ENCODE results near the gene SNTA1. TPM values are rescaled to one million over a fixed set of nuclear protein-coding genes. Genes with fewer than 3 reads are reported as not detected.

The SNTA1 gene
- total RNA-seq, 1 experiment from 2014 or later, result 7.6 TPM

DNA sequence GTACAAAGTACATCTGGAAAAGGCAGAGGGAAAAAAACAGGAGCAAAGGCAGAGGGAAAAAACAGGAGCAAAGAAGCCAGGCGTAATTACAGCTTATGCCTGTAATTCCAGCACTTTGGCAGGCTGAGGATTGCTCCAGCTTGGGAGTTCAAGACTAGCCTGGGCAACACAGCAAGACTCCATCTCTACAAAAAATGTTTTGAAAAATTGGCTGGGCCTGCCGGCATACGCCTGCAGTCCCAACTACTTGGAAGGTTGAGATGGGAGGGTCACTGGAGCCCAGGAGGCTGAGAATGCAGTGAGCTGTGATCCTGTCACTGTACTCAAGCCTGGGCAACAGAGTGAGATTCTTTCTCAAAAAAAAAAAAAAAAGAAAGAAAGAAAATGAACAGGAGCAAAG, 27.3 kb upstream of the SNTA1 start:
- intact Hi-C loops (cut with micrococcal nuclease; ENCODE audit: unreplicated experiment), result no loop called here
- H3K27me3 ChIP-seq (ENCODE audit: insufficient read depth, low read depth), result no peaks in the 10 kb centered on the region
- no peaks in the 10 kb centered on the region for H3K9me3 ChIP-seq (ENCODE audit: insufficient read depth, low read depth)
- H3K36me3 ChIP-seq (ENCODE audit: low read depth), result no peaks in the 10 kb centered on the region
- H3F3A ChIP-seq (ENCODE audit: insufficient read depth, low read depth), result no peaks in the 10 kb centered on the region
- no peak for DNase-seq
- H3K79me2 ChIP-seq (ENCODE audit: low read depth), result no peaks in the 10 kb centered on the region
- no peak overlapping the region for H3K27ac ChIP-seq
- ChIA-PET CTCF (interaction anchor here (0.6 kb wide), 1 partner anchor 710 kb away, joined by 8 read pairs; no protein-coding TSS in a partner anchor), POLR2A (ENCODE audit: unreplicated experiment) (no interaction called here)
- no TSS peak for BruUV-seq (replicated peaks)
- TF ChIP-seq, protein P1, sequence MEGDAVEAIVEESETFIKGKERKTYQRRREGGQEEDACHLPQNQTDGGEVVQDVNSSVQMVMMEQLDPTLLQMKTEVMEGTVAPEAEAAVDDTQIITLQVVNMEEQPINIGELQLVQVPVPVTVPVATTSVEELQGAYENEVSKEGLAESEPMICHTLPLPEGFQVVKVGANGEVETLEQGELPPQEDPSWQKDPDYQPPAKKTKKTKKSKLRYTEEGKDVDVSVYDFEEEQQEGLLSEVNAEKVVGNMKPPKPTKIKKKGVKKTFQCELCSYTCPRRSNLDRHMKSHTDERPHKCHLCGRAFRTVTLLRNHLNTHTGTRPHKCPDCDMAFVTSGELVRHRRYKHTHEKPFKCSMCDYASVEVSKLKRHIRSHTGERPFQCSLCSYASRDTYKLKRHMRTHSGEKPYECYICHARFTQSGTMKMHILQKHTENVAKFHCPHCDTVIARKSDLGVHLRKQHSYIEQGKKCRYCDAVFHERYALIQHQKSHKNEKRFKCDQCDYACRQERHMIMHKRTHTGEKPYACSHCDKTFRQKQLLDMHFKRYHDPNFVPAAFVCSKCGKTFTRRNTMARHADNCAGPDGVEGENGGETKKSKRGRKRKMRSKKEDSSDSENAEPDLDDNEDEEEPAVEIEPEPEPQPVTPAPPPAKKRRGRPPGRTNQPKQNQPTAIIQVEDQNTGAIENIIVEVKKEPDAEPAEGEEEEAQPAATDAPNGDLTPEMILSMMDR (conservative IDR thresholded peaks at IDR 0.05), result no peak
- no peak for TF ChIP-seq EZH2 (IDR thresholded peaks at IDR 0.05; ENCODE audit: low read depth)
- no peak overlapping the region for H3K4me2 ChIP-seq
- no peaks in the 10 kb centered on the region for H4K20me1 ChIP-seq (ENCODE audit: insufficient read depth)
- H3K4me3 ChIP-seq, result no peak overlapping the region
- H2AFZ ChIP-seq, result no peak overlapping the region
- H3K9me2 ChIP-seq (ENCODE audit: insufficient read depth), result no peaks in the 10 kb centered on the region
- no peaks in the 10 kb centered on the region for H3K4me1 ChIP-seq (replicated peaks; ENCODE audit: insufficient read depth)

GRCh38 chr20:33470457-33470856, 26.9 kb upstream of the SNTA1 start:
- H3K36me3 ChIP-seq (ENCODE audit: low read depth), result no peaks in the 10 kb centered on the region
- no peak overlapping the region for H3K27ac ChIP-seq
- no peak overlapping the region for H2AFZ ChIP-seq
- no peak overlapping the region for H3K4me2 ChIP-seq
- no peak overlapping the region for H3K4me3 ChIP-seq
- no peaks in the 10 kb centered on the region for H4K20me1 ChIP-seq (ENCODE audit: insufficient read depth)
- H3F3A ChIP-seq (ENCODE audit: insufficient read depth, low read depth), result no peaks in the 10 kb centered on the region
- no TSS peak for BruUV-seq (replicated peaks)
- no peaks in the 10 kb centered on the region for H3K9me3 ChIP-seq (ENCODE audit: insufficient read depth, low read depth)
- no peaks in the 10 kb centered on the region for H3K79me2 ChIP-seq (ENCODE audit: low read depth)
- no peak for TF ChIP-seq EZH2 (IDR thresholded peaks at IDR 0.05; ENCODE audit: low read depth)
- TF ChIP-seq, protein P1 (conservative IDR thresholded peaks at IDR 0.05), result no peak
- ChIA-PET POLR2A (ENCODE audit: unreplicated experiment) (interaction anchor here (0.6 kb wide), 1 partner anchor 638 kb away, joined by 8 read pairs; no protein-coding TSS in a partner anchor), CTCF (no interaction called here)
- DNase-seq, result no peak
- intact Hi-C loops (cut with micrococcal nuclease; ENCODE audit: unreplicated experiment), result no loop called here
- no peaks in the 10 kb centered on the region for H3K27me3 ChIP-seq (ENCODE audit: insufficient read depth, low read depth)
- H3K9me2 ChIP-seq (ENCODE audit: insufficient read depth), result no peaks in the 10 kb centered on the region
- no peaks in the 10 kb centered on the region for H3K4me1 ChIP-seq (replicated peaks; ENCODE audit: insufficient read depth)

- TF ChIP-seq EZH2 (IDR thresholded peaks at IDR 0.05; ENCODE audit: low read depth), result no peak
- TF ChIP-seq, protein P1 (conservative IDR thresholded peaks at IDR 0.05), result no peak
- no peak for DNase-seq
- intact Hi-C loops (cut with micrococcal nuclease; ENCODE audit: unreplicated experiment), result no loop called here
- H3K27me3 ChIP-seq (ENCODE audit: insufficient read depth, low read depth), result no peaks in the 10 kb centered on the region
- no peaks in the 10 kb centered on the region for H3K4me1 ChIP-seq (replicated peaks; ENCODE audit: insufficient read depth)
- H2AFZ ChIP-seq, result no peak overlapping the region
- H3K9me2 ChIP-seq (ENCODE audit: insufficient read depth), result no peaks in the 10 kb centered on the region
- H3K27ac ChIP-seq, result no peak overlapping the region
- no peaks in the 10 kb centered on the region for H4K20me1 ChIP-seq (ENCODE audit: insufficient read depth)
- H3F3A ChIP-seq (ENCODE audit: insufficient read depth, low read depth), result no peaks in the 10 kb centered on the region
- H3K4me2 ChIP-seq, result no peak overlapping the region
- no peak overlapping the region for H3K4me3 ChIP-seq
- ChIA-PET POLR2A (ENCODE audit: unreplicated experiment) (no interaction called here), CTCF (no interaction called here)
- no peaks in the 10 kb centered on the region for H3K9me3 ChIP-seq (ENCODE audit: insufficient read depth, low read depth)
- BruUV-seq (replicated peaks), result no TSS peak
- no peaks in the 10 kb centered on the region for H3K36me3 ChIP-seq (ENCODE audit: low read depth)
- H3K79me2 ChIP-seq (ENCODE audit: low read depth), result no peaks in the 10 kb centered on the region
These were observed 22.7 kb upstream of the SNTA1 start for GRCh38 chr20:33466303-33466646.

Measured in PC-9 (cell line).